T-helper 2 cell (primary cell): ENCODE measurements around the gene TGIF2LX.
"Not testable (repeated sequence)": the region's sequence is repeated elsewhere in the genome, so short reads cannot be mapped to it uniquely, and the experiment has no call there.

Experiments used
- DNase-seq, 5 experiments: peaks; one replicate each; pipeline versions ENCODE4 v3.0.0 to v3.0.0-alpha.2; 2012 to 2022
- total RNA-seq, 2 donors: gene quantifications; one replicate each; lab custom pipeline; 2026; lab: John Stamatoyannopoulos, UW

TGIF2LX gene
- 0 reads per million in 2 donors for total RNA-seq

- DNase-seq: not testable (repeated sequence)
Observed at GRCh38 chrX:89921665-89922064, at the start of gene TGIF2LX. TSS of gene TGIF2LX (plus strand) at chrX:89921908. CDS start at chrX:89922086, 178 bp downstream.

- DNase-seq: not testable (repeated sequence)
Observed at GRCh38 chrX:89922338-89922934, 728 bp downstream of the TGIF2LX start.

DNA sequence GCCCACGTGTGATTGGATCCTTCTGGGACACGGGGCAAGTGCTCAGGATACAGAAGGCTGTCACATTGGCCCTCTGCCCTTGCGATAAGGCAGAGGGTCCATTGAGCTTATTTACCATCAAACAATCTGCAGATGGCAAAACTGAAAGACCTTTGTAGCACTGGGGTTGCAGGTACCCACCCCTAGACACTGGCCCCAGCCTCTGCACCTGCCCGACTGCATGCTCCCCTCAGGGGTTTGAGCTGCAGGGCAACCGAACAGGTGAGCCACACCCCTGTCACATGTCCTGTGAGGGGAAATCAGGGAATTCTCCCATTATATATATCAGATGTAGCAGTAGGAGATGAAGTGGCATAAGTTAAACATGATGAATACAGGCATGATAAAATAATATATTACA, 21.4 kb downstream of the TGIF2LX start:
- not testable (repeated sequence) for DNase-seq

- not testable (repeated sequence) for DNase-seq
Observed at GRCh38 chrX:89965588-89965987, 43.9 kb downstream of the TGIF2LX start.
